Lower leg skin (tissue), 4 donors: ENCODE data around the gene ZNF732. TPM values are rescaled to one million over a fixed set of nuclear protein-coding genes. Genes with fewer than 3 reads are reported as not detected.

ENCODE experiments used
- DNase-seq, 2 donors: peaks; one replicate each; pipeline ENCODE4 v3.0.0-alpha.2; 2019; ENCODE audit warnings: low spot score in 2 of 2
- H3K4me3 ChIP-seq: fragments of 200-600 bp; sonication (generic); 2 replicates; pipeline ENCODE4 v1.5.1; 2017; ENCODE audit warnings: mild to moderate bottlenecking, low read depth; ENCODE audit not compliant: poor library complexity, severe bottlenecking
- POLR2A ChIP-seq, 2 donors: fragments of 450-650 bp; IDR thresholded peaks; one replicate each; pipeline ENCODE4 v1.6.1; 2016 to 2017; ENCODE audit warnings: antibody characterized with exemption in 2 of 2, mild to moderate bottlenecking in 1 of 2, moderate library complexity in 1 of 2
- WGBS, 2 donors: methylation state at CpG; one replicate each; pipeline ENCODE4 v1.1.5; 2018; 5-methylcytosine and 5-hydroxymethylcytosine counted together
- intact Hi-C: fragments of 100-400 bp; cut with DNase I; formaldehyde crosslinking; loops from one replicate; pipeline ENCODE4 v1.15.0; 2023; ENCODE audit warnings: low total_unique reads
- total RNA-seq, 4 donors: library from RNA; depleted of rRNA; stranded (reverse); fragments of >200 nt; gene quantifications; one replicate each; pipeline ENCODE4 v1.1.0, GENCODE V29; 2016
- TF ChIP-seq, protein P1 (sequence below), 3 donors: fragments of 450-650 bp; IDR thresholded peaks; one replicate each; pipeline ENCODE4 v1.5.1; 2016; ENCODE audit warnings: antibody characterized with exemption in 3 of 3, mild to moderate bottlenecking in 3 of 3, moderate library complexity in 2 of 3

ZNF732 gene
- total RNA-seq, 4 donors from 2014 or later: 0.64 to 2.5 (median 1.8) TPM

DNA sequence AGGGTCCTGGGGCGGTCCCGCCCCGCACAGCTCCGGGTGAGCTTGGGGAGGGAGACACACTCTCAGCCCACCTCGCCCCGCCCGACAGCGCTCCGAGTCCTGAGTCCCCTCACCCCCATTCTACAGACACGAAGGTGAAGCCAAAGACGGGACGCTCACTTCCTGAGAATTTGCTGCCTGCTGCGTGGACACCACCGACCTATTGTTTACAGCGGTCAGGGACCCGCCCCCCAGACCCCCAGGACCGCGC is 31.5 kb upstream of the ZNF732 start:
- TF ChIP-seq, protein P1, sequence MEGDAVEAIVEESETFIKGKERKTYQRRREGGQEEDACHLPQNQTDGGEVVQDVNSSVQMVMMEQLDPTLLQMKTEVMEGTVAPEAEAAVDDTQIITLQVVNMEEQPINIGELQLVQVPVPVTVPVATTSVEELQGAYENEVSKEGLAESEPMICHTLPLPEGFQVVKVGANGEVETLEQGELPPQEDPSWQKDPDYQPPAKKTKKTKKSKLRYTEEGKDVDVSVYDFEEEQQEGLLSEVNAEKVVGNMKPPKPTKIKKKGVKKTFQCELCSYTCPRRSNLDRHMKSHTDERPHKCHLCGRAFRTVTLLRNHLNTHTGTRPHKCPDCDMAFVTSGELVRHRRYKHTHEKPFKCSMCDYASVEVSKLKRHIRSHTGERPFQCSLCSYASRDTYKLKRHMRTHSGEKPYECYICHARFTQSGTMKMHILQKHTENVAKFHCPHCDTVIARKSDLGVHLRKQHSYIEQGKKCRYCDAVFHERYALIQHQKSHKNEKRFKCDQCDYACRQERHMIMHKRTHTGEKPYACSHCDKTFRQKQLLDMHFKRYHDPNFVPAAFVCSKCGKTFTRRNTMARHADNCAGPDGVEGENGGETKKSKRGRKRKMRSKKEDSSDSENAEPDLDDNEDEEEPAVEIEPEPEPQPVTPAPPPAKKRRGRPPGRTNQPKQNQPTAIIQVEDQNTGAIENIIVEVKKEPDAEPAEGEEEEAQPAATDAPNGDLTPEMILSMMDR (IDR thresholded peaks at IDR 0.05): no peak
- TF ChIP-seq POLR2A (IDR thresholded peaks at IDR 0.05): no peak
- peak in 1 of 2 donors; percentile 31 for DNase-seq
- H3K4me3 ChIP-seq: peak overlapping the region; percentile 85
- intact Hi-C loops: no loop called here
- 0 to 3% methylated on average over 10 to 15 of the region's 18 CpGs for WGBS, 2 donors

DNA sequence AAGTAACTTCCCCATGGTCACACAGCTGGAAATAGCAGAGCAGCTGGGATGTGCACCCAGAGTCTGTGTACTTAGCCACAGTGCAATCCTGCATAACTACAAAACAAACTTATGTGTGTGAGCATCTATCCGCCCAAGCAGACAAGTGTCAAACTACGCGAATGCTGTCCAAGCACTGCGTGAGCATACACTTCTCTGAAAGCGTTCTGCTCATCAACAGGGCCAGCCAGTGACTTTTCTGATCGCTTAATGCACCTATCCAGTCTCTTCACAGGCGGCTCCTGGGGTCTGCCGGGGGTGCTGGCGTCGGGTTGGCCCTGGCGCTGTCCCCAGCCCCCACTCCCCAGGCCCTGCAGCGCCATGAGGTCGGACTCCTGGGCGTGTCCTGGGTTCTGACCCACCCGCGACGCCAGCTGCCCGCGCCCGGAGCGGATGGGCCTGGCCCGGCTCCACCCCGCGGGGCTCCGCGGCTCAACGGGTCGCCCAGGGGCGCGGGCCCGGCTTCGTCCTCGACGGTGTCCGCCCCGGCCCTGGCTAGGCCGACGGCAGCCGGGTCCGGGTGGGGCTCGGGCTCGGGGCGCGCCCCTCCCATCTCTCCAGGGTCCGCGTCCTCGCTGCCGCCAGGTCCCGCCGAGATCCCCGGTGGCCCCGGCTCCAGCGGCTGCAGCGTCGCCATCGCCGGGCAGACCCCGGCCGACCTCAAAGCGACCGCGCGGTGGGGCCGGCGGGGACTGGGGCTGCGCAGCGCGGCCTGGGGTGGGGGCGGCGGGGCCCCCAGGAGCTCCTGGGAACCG is 31.0 kb upstream of the ZNF732 start:
- peak; percentile 16 to 87 for DNase-seq
- peak overlapping the region; percentile 85 for H3K4me3 ChIP-seq
- WGBS, 2 donors: 8 to 37% methylated on average over 6 to 11 of the region's 71 CpGs
- intact Hi-C loops: no loop called here
- TF ChIP-seq, protein P1 (IDR thresholded peaks at IDR 0.05): no peak
- no peak for TF ChIP-seq POLR2A (IDR thresholded peaks at IDR 0.05)

DNA sequence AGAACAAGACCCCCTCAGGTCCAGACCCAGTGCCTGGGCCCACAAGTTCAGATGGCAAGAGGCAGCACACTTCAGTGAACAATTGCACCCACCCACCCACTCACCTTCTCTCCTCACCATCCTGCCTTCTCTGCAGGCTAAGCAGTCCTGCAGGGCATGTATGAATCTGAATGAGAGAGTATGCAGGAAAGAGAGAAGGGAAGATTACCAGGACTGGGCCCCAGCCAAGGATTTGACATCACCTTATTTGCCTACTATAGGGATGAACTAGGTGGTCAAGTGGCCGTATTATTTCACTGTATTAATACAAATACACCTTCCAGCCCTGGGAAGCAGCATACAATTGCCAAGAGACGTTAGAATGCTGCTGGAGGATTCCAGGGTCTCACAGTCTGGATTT is 30.2 kb upstream of the ZNF732 start:
- no peak overlapping the region for H3K4me3 ChIP-seq
- TF ChIP-seq, protein P1 (IDR thresholded peaks at IDR 0.05): no peak
- TF ChIP-seq POLR2A (IDR thresholded peaks at IDR 0.05): no peak
- 57 to 65% methylated on average over 2 of the region's 2 CpGs for WGBS, 2 donors
- intact Hi-C loops: no loop called here
- no peak for DNase-seq

- H3K4me3 ChIP-seq: no peak overlapping the region
- no peak for DNase-seq
- intact Hi-C loops: no loop called here
- TF ChIP-seq POLR2A (IDR thresholded peaks at IDR 0.05): no peak
- TF ChIP-seq, protein P1 (IDR thresholded peaks at IDR 0.05): no peak
- 88% methylated on average over 8 of the region's 8 CpGs for WGBS, 2 donors
These were observed 23.5 kb upstream of the ZNF732 start for GRCh38 chr4:328729-329128.

DNA sequence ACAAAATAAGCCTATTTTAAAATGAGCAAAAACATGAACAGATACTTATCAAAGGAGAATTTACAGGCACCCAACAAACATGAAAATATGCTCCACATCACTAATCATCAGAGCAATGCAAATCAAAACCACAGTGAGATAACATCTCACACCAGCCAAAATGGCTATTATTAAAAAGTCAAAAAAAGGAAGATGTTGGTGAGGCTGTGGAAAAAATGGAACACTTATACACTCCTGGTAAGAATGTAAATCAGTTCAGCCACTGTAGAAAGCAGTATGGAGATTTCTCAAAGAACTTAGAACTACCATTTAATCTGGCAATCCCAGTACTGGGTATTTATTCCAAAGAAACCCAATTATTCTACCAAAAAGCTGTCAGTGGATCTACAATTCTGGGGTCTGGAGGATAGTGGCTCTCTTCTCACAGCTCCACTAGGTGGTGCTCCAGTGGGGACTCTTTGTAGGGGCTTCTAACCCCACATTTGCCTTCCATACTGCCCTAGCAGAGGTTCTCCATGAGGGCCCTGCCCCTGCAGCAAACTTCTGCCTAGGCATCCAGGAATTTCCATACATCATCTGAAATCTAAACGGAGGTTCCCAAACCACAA is 9.1 kb upstream of the ZNF732 start:
- WGBS, 2 donors: 74 to 100% methylated on average over 1 of the region's 1 CpG
- intact Hi-C loops: no loop called here
- no peak overlapping the region for H3K4me3 ChIP-seq
- TF ChIP-seq POLR2A (IDR thresholded peaks at IDR 0.05): no peak
- TF ChIP-seq, protein P1 (IDR thresholded peaks at IDR 0.05): no peak
- no peak for DNase-seq
